Esophagus muscularis mucosa (tissue), 4 donors: ENCODE measurements around the gene MRPL17. TPM values are rescaled to one million over a fixed set of nuclear protein-coding genes. Genes with fewer than 3 reads are reported as not detected.

Source experiments
- DNase-seq: peaks from one replicate; pipeline ENCODE4 v3.0.0-alpha.2; 2017; ENCODE audit errors: extremely low spot score
- H3K27ac ChIP-seq, 4 donors: fragments of 200-600 bp; sonication (generic); replicated peaks in 1 of 4; 1 replicate in 3 of 4; 2 replicates in 1 of 4; pipeline ENCODE4 v1.5.1; 2016 to 2019; ENCODE audit warnings: mild to moderate bottlenecking in 1 of 4
- H3K27me3 ChIP-seq, 4 donors: fragments of 200-600 bp; sonication (generic); one replicate each; pipeline versions ENCODE4 v1.5.1 to v1.6.0; 2016 to 2019
- H3K36me3 ChIP-seq, 4 donors: fragments of 200-600 bp; sonication (generic); one replicate each; pipeline ENCODE4 v1.5.1; 2016 to 2019
- H3K4me1 ChIP-seq, 4 donors: fragments of 200-600 bp; sonication (generic); one replicate each; pipeline ENCODE4 v1.5.1; 2016 to 2019
- H3K4me3 ChIP-seq, 4 donors: fragments of 200-600 bp; sonication (generic); 1 replicate in 2 of 4; 2 replicates in 2 of 4; pipeline ENCODE4 v1.5.1; 2016 to 2019; ENCODE audit warnings: mild to moderate bottlenecking in 4 of 4, moderate library complexity in 1 of 4
- H3K9me3 ChIP-seq, 4 donors: fragments of 200-600 bp; sonication (generic); 1 replicate in 3 of 4; 2 replicates in 1 of 4; pipeline ENCODE4 v1.5.1; 2016 to 2019
- EP300 ChIP-seq: sonication (generic); formaldehyde crosslinking; IDR thresholded peaks from one replicate; pipeline ENCODE4 v1.6.1; 2017; ENCODE audit warnings: antibody characterized with exemption
- POLR2A ChIP-seq: fragments of 450-650 bp; IDR thresholded peaks from one replicate; pipeline ENCODE4 v1.6.1; 2017; ENCODE audit warnings: antibody characterized with exemption, moderate library complexity, mild to moderate bottlenecking, low read depth
- POLR2AphosphoS5 ChIP-seq, 2 donors: sonication (generic); formaldehyde crosslinking; IDR thresholded peaks; one replicate each; pipeline ENCODE4 v1.6.1; 2017; ENCODE audit warnings: antibody characterized with exemption in 2 of 2
- WGBS: methylation state at CpG from one replicate; pipeline ENCODE4 v1.1.5; 2018; 5-methylcytosine and 5-hydroxymethylcytosine counted together
- intact Hi-C: fragments of 100-400 bp; cut with DNase I; formaldehyde crosslinking; loops from one replicate; pipeline ENCODE4 v1.15.1; 2023
- total RNA-seq, 4 donors: library from RNA; depleted of rRNA; stranded (reverse); fragments of >200 nt; gene quantifications; one replicate each; pipeline versions ENCODE4 v1.1.0 to v1.2.1, GENCODE V29; 2016
- TF ChIP-seq, protein P1 (sequence below), 3 experiments: fragments of 200-600 bp in 2 of 3; fragments of 450-650 bp in 1 of 3; sonication (generic) in 2 of 3; IDR thresholded peaks; one replicate each; pipeline ENCODE4 v1.5.1; 2017 to 2019; ENCODE audit warnings: antibody characterized with exemption in 3 of 3, mild to moderate bottlenecking in 2 of 3, moderate library complexity in 1 of 3

Gene MRPL17
- total RNA-seq, 4 donors from 2014 or later: 13.3 to 22.9 (median 19.4) TPM

DNA sequence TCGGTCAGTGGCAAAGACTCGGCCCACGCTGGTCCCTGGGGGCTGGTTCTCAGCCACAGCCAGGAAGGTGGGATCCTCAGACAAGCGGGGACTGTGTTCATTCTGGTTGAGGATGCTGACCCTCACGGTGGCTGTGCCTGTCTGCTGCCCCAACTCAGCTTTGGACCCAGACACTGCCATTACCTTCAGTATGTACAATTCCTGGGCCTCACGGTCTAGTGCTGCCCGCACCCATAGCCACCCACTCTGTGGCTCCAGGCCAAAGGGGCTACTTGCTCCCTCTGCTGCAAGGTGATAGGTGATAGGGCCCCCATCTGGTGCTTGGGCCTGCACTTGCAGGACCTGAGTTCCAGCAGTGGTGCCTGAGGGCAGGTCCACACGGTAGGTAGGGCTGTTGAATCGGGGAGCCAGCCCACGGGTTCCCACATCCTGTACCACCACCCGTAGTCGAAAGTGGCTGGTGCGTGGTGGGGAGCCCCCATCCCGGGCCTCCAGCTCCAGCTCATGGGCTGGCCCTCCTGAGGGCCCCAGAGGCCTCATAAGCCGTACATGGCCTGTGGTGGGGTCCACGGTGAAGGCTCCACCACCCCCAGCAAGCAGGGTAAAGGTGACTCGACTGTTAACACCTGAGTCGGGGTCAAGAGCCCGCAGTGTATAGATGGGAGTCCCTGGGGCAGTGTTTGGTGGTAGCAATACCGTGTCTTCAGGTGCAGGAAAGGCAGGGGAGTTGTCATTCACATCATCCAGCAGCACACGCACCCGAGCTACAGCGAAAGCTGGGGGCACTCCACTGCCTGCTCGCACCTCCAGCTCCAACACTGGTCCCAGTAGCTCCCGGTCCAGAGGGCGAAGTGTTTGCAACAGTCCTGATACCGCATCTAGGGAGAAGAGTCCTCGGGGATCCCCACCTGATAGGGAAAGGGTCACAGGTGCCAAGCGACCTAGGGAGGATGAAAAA is 50.7 kb downstream of the MRPL17 start:
- WGBS: 91% methylated on average over 11 of the region's 29 CpGs
- no peak overlapping the region for H3K4me3 ChIP-seq
- H3K36me3 ChIP-seq: peaks cover 20 to 62% (median 53%) of the 10 kb centered on the region in 4 donors
- DNase-seq: no peak
- intact Hi-C loops: no loop called here
- no peaks in the 10 kb centered on the region for H3K27me3 ChIP-seq
- no peaks in the 10 kb centered on the region for H3K9me3 ChIP-seq
- no peak overlapping the region for H3K27ac ChIP-seq
- TF ChIP-seq, protein P1, sequence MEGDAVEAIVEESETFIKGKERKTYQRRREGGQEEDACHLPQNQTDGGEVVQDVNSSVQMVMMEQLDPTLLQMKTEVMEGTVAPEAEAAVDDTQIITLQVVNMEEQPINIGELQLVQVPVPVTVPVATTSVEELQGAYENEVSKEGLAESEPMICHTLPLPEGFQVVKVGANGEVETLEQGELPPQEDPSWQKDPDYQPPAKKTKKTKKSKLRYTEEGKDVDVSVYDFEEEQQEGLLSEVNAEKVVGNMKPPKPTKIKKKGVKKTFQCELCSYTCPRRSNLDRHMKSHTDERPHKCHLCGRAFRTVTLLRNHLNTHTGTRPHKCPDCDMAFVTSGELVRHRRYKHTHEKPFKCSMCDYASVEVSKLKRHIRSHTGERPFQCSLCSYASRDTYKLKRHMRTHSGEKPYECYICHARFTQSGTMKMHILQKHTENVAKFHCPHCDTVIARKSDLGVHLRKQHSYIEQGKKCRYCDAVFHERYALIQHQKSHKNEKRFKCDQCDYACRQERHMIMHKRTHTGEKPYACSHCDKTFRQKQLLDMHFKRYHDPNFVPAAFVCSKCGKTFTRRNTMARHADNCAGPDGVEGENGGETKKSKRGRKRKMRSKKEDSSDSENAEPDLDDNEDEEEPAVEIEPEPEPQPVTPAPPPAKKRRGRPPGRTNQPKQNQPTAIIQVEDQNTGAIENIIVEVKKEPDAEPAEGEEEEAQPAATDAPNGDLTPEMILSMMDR (IDR thresholded peaks at IDR 0.05): no peak
- TF ChIP-seq POLR2AphosphoS5 (IDR thresholded peaks at IDR 0.05) (no peak), EP300 (no peak), POLR2A (no peak)
- H3K4me1 ChIP-seq: peaks cover 30 to 43% (median 36%) of the 10 kb centered on the region in 4 donors

DNA sequence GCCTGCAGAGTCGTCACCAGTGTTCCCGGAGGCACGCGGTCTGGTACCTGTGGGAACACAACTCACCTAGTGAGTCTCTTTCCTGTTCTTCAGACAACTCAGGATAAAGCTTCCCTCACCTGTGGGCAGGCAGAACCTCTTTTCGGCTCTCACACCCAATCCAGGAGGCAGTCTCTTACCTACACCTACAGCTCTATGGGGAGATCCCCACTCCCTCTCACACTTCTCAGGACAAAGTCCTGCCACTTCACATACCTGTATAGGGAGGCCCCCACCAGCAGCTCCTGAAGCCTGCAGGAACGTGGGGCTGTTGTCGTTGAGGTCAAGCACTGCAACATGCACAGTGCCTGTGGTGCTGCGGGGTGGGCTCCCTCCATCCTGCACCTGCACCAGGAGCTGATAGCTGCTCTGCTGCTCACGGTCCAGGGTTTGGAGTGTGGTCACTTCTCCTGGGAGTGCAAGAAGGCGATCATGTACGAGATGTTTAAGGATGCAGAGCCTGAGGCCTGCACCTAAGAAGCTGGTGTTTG is 51.7 kb downstream of the MRPL17 start:
- Histone ChIP-seq H3K27ac (no peak overlapping the region), H3K9me3 (no peaks in the 10 kb centered on the region), H3K4me1 (peaks cover 21 to 37% (median 28%) of the 10 kb centered on the region in 4 donors), H3K36me3 (peaks cover 20 to 72% (median 63%) of the 10 kb centered on the region in 4 donors), H3K27me3 (no peaks in the 10 kb centered on the region), H3K4me3 (no peak overlapping the region)
- TF ChIP-seq POLR2AphosphoS5 (IDR thresholded peaks at IDR 0.05): no peak
- WGBS: 89% methylated on average over 10 of the region's 11 CpGs
- DNase-seq: no peak
- intact Hi-C loops: no loop called here

DNA sequence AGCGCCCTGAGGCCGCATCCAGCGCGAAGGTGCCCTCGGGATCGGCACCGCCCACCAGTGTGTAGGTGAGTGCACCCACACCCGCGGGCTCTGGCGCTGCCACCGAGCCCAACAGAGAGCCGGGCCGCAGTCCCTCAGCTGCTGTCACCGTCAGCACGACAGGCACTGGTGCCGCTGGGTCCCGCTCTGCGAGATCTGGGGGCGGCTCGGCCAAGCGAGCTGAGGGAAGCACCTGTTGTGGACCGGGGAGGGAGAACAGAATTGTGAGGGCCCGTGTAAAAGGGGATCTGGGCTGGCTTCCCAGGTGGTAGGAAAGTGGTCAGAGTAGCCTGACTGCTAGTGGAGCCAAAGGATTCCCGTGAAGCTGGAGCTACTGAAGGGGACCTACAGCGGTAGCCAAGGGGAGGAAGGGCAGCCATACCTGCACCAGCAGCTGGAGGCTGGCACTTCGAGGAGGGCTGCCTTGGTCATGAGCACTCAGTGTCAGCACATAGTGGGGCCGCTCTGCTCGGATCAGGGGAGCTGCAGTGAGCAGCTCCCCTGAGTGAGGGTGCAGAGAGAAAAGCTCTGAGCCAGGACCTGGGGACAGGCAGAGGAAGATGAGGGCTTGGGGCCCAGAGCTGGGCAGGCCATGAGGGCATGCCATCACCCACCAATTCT is 52.4 kb downstream of the MRPL17 start:
- peaks cover 20 to 78% (median 68%) of the 10 kb centered on the region in 4 donors for H3K36me3 ChIP-seq
- H3K4me3 ChIP-seq: no peak overlapping the region
- DNase-seq: no peak
- no peaks in the 10 kb centered on the region for H3K27me3 ChIP-seq
- intact Hi-C loops: no loop called here
- TF ChIP-seq POLR2A (no peak), POLR2AphosphoS5 (IDR thresholded peaks at IDR 0.05) (no peak)
- TF ChIP-seq, protein P1 (IDR thresholded peaks at IDR 0.05): no peak
- H3K9me3 ChIP-seq: no peaks in the 10 kb centered on the region
- WGBS: 81% methylated on average over 26 of the region's 28 CpGs
- H3K27ac ChIP-seq: no peak overlapping the region
- H3K4me1 ChIP-seq: peaks cover 14 to 30% (median 22%) of the 10 kb centered on the region in 4 donors

Other genes with a start within 250 kb of the MRPL17 start
- 1 to 10 TPM in 1 of 4 donors, under 1 TPM in 3; 0.50 to 1.2 (median 0.69) TPM for gene HPX, start 242.4 kb downstream of the MRPL17 start, total RNA-seq
- gene TRIM3, start 209.4 kb downstream of the MRPL17 start, total RNA-seq: 10 to 100 TPM; 26.6 to 47.6 (median 35.3) TPM
- 10 to 100 TPM; 43.9 to 51.2 (median 48.6) TPM for gene ARFIP2, start 202.0 kb downstream of the MRPL17 start, total RNA-seq
- 10 to 100 TPM; 41.1 to 45.1 (median 42.7) TPM for gene TIMM10B, start 201.8 kb downstream of the MRPL17 start, total RNA-seq
- gene DNHD1, start 186.1 kb downstream of the MRPL17 start, total RNA-seq: 10 to 100 TPM in 1 of 4 donors, 1 to 10 TPM in 3; 6.1 to 14.5 (median 7.0) TPM
- gene RRP8, start 79.7 kb downstream of the MRPL17 start, total RNA-seq: 10 to 100 TPM; 12.4 to 34.0 (median 27.0) TPM
- gene ILK, start 79.6 kb downstream of the MRPL17 start, total RNA-seq: 100 to 1,000 TPM; 481 to 652 (median 606) TPM
- 10 to 100 TPM; 24.2 to 51.1 (median 43.4) TPM for gene TAF10, start 71.1 kb downstream of the MRPL17 start, total RNA-seq
- 10 to 100 TPM; 44.4 to 71.5 (median 54.9) TPM for gene TPP1, start 63.9 kb downstream of the MRPL17 start, total RNA-seq
- 10 to 100 TPM; 27.0 to 60.9 (median 34.0) TPM for gene DCHS1, start 27.5 kb downstream of the MRPL17 start, total RNA-seq
- not detected for gene OR2AG2, start 88.6 kb upstream of the MRPL17 start, total RNA-seq
- not detected for gene OR2AG1, start 99.7 kb upstream of the MRPL17 start, total RNA-seq
- under 1 TPM in 1 of 4 donors, not detected in 3; 0.06 TPM for gene OR6A2, start 116.3 kb upstream of the MRPL17 start, total RNA-seq
- gene OR10A5, start 162.3 kb upstream of the MRPL17 start, total RNA-seq: not detected
- not detected for gene OR10A2, start 179.7 kb upstream of the MRPL17 start, total RNA-seq
- gene OR10A4, start 193.3 kb upstream of the MRPL17 start, total RNA-seq: not detected
- gene OR2D2, start 209.2 kb upstream of the MRPL17 start, total RNA-seq: not detected
- gene OR2D3, start 237.7 kb upstream of the MRPL17 start, total RNA-seq: not detected
- gene ZNF215, start 243.1 kb upstream of the MRPL17 start, total RNA-seq: under 1 TPM; under 0.01 to 0.19 (median 0.17) TPM